HG02610 (cell line): ENCODE results near the gene UBE2V1.
"Not testable (repeated sequence)": the region's sequence is repeated elsewhere in the genome, so short reads cannot be mapped to it uniquely, and the experiment has no call there.

ENCODE experiments used
- ATAC-seq: cut with Tn5 transposase; IDR thresholded peaks from one replicate; pipeline ENCODE4 v1.9.1; 2021; ENCODE audit warnings: mild to moderate bottlenecking, moderate library complexity; ENCODE audit not compliant: unreplicated experiment

The UBE2V1 gene

DNA sequence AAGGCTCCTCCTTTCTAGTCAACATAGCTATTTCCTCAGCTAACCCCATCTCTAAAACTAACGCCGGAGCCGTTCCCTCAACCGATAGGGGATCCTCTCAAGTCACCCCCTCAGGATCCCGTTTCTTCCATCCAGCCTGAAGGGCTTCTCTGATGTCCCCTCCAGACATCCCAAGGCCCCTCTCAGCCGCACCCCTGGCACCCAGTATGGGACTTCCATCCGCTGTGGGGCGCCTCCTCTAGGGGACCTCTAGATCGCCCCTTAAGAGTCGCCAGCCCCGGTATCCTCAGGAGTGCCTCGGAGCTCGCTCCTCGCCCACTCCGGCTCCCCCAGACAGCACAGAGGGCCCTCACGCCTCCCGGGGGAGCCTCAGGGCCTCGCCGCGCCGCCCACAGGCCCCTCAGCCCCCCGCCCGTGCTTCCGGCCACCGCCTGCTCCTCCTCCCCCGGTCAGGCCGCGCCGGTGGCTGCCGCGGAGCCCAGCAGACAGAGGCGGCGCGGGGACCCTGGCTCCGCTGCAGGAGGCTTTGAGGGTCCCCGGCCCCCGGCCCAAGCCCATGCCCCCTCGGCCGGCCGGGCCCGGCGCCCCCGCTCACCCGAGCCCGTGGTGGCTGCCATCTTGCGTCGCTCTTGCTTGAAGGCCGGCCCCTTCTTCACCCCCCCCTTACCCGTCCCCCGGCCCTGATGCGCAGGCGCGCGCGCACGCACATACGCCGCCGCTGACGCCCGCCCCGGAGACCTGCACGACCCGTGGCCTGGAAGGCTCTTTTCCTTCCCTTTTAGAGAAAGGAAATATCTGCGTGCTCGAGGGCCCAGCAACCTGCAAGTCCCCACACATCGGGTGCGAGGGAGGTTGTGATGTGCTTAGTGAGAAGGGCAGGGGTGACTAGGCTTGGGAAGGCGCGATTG is at the start of gene UBE2V1:
Gene UBE2V1 (minus strand): TSS at position 639 of the 908 bp plus-strand sequence. CDS start 22 bp downstream, at position 617.
- ATAC-seq, result peak; percentile 36

GRCh38 chr20:50161494-50161893 is 48.5 kb upstream of the UBE2V1 start:
- ATAC-seq, result not testable (repeated sequence)

GRCh38 chr20:50153500-50154377 is 40.8 kb upstream of the UBE2V1 start, which contains the start of gene PEDS1:
Gene PEDS1, minus strand, starts transcription at chr20:50153723. Its CDS starts 86 bp downstream, at chr20:50153637.
- ATAC-seq, result peak; percentile 95

- no peak for ATAC-seq
Measured at GRCh38 chr20:50153153-50153499, 40.2 kb upstream of the UBE2V1 start.

DNA sequence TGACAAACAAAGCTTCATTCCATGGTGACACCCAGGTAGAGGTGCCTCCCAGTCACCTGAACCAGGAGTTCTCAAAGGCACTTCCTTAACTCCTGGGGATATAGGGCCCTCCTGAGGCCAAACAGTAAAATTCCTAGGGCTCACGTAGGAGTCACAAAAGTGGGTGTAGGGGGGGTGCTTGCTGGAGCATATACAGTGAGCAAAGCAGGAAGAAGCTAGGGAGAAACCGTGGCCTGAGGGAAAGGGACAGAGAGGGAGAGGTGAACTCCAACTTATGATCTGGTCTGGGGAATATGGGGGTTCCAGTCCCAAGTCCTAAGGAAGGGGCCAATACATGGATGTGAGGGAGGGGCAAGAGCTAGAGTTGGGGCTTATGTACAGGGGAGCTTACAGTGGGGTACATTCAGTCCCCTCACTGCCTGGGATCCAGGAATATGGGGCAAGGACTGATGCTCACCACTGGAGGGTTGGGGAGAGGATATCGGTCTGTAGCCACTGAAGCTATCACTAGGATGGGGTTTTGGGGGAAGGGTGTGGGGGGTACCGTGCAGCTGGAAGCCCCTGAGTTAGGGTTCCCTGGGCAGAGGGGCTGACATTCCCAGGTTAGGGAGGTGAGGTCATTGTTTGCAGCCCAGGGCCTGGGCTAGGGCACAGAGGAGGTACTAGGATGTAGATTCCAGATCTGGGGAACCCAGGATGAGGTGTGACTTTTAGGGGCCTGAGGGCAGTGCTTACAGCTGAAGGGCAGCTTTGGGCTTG is 39.6 kb upstream of the UBE2V1 start:
- no peak for ATAC-seq

GRCh38 chr20:50151034-50151743 is 38.2 kb upstream of the UBE2V1 start:
- no peak for ATAC-seq

DNA sequence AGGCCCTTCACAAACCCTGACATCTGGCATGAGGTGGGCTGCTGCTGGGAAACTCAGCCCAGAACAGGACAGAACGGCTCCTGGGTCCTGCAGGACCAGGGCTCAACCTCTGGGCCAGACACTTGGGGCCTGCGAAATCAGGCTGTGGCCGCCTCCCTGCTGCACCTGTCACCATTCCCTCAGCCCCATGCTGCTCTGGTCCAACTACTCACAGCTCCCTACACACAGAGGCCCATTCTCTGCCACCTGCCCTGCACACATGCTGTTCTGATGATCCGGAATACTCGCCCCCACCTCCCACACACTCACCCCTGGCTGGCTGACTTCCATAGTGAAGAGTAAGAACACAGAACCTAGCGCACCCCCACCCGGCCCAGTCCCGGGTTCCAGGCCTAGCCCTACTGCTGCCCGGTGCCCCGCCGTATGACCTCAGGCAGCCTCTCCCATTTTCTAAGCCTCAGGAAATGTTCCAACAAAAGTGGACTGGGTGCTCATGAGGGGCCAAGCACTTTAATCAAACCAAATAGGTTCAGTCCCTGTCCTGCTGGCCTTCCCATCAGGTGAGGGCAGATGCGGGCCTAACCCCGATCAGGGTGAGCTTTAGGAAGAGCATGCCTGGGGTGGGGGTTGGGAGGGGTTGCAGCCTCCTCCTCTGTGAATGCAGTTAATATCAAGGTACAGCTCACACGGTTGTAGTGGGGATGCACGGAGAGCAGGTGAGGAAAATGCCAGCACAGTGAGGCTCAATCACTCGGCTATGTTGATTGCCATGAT is 36.7 kb upstream of the UBE2V1 start:
- no peak for ATAC-seq

DNA sequence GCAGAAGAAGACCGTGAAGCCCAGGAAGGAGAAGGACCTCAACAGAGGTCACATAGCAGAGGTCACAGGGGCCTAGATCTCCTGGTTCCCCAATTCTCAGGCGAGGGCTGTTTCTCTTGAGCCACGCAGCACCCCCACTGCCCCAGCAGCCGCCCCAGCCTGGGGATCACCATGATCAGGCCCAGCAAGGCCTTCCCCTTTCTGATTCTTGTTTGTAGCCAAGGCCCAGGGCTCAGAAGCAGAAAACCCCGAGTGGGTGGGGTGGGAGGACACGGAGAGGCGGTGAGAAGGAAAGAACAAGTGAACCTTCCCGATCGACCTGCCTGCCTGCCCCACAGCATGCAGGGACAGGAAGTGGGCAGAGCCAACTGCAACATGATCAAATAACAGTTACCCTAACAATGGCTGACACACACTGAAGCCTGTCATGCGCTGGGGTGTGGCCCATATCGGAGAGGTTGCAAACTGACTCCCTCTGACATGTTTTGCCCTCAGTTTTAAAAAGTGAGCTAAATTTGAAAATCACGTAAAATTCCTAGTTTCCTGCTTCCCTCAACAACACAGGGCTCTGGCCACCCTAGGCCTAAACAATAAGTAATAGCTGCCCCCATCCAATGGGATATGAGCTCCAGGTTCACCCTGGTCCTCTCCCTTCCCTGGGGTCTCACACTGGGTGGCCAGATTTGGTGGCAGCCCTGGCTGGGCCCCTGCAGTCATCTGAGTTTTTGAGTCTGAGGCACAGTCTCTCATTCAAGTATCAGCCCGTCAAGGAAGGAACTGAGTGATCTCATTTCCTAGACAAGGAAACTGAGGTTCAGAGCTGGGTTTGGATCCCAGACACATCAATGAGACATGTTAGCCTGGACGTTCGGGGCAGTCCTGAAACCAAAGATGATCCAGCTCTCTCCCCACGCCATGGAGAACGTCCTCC is 34.0 kb upstream of the UBE2V1 start:
- ATAC-seq, result peak; percentile 75

GRCh38 chr20:50146214-50146613 is 33.3 kb upstream of the UBE2V1 start:
- ATAC-seq, result no peak

- ATAC-seq, result no peak
Measured at GRCh38 chr20:50145566-50145965, 32.6 kb upstream of the UBE2V1 start.

DNA sequence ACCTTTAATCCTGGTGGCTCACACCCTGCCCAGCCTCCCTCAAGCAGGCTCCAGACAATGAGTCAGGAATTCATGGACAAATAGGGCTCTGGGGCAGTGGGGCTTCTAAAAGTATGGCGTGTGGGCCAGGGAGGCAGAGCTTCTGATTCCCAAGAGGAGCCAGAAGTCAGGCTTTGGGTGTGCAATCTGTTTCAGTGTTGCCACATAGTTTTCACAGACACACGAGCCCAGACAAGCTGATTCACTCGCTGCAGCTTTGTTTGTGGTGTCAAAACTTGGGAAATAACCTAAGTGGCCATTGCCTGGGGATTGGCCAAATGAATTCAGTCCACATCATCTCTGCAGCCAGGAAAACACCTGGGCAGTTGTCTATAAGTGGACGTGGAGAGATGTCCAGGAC is 31.4 kb upstream of the UBE2V1 start:
- ATAC-seq, result no peak

- no peak for ATAC-seq
Measured at GRCh38 chr20:50142812-50143211, 29.9 kb upstream of the UBE2V1 start.

- ATAC-seq, result no peak
Measured at GRCh38 chr20:50141811-50142561, 29.0 kb upstream of the UBE2V1 start.

DNA sequence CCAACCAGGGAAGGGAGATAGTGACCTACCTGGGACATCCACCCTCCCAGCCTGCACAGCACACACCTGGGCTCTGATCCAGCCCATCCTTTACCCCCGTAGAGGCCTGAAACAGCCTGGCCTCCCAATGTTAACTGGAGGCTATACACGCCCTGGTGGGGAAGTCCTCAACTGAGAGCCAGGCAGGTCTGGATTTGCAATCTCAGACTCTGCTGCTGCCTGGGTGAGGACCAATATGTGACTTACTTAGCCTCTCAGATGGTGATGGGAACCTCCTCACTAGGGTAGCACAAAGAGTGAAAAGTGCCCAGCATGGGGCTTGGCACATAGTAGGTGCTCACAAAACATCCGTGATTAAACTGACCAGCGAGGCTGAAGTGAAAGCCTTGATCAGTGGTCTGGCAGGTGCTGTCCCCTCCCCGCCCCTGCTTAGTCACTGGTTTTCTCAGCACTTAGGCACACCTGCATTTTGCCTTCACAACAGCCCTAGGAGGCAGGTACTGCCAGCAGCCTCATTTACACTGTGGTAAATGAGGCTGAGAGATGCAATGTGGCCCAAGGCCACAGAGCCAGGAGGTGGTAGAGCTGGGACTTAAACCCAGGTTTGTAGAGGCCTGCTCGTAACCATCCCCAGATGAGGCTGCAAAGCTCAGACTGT is 28.2 kb upstream of the UBE2V1 start:
- no peak for ATAC-seq

- no peak for ATAC-seq
Measured at GRCh38 chr20:50140339-50140859, 27.4 kb upstream of the UBE2V1 start.

DNA sequence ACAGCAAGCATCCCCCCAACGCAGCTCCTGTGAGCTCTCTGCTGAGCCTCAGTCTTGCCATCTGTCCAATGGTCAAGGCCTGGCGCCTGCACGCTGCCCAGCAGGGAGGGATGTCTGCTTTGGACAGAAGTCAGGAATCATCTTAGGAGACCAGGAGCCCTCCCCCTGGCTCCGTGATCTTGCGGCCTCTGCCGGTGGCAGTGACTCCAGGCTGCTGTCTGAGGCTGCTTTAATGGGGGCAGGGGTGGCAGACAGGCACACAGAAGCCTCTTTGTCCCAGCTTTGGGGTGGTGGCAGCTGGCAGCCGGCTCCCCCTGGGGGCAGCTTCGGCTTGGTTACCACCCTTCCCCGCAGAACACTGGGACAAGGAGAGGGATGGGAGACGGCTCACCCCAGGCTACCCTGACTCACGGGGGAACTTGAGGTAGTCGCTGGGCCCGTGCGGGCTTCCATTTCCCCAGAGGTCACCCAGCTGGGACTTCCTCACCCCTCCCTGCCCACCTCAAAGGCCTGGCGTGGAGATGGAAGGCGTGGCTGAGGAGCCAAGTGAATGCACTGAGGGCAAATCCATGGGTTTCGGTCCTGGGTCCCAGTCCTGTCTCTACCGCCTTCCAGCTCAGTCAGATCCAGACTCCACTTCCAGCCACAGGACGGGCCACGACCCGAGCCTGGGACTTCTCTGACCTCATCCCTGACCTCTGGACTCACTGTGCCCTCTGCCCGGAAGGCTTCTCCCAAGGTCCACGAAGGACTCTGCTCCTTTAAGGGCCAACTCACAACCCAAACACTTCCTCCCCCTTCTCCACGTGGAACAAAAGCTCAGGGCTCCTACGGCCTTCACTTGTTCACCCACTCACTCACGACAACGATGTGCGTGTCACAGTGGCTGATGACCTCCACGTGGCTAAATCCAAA is 25.8 kb upstream of the UBE2V1 start:
- ATAC-seq, result no peak
